GM19238 (cell line): Measurements from ENCODE around the gene CDC26.
"Not testable (repeated sequence)": the region's sequence is repeated elsewhere in the genome, so short reads cannot be mapped to it uniquely, and the experiment has no call there.

Experiments used
- DNase-seq: peaks from one replicate; pipeline ENCODE4 v3.0.0; 2011; ENCODE audit warnings: low spot score; ENCODE audit not compliant: insufficient read length

CDC26 gene

GRCh38 chr9:113293285-113293878 lies 18.0 kb upstream of the CDC26 start:
- DNase-seq: no peak

GRCh38 chr9:113290052-113290607 lies 14.8 kb upstream of the CDC26 start:
- DNase-seq: no peak

- no peak for DNase-seq
These were observed 13.7 kb upstream of the CDC26 start for GRCh38 chr9:113289091-113289490.

GRCh38 chr9:113281356-113281755 lies 6.0 kb upstream of the CDC26 start:
- DNase-seq: no peak

GRCh38 chr9:113278840-113279239 lies 3.5 kb upstream of the CDC26 start:
- DNase-seq: no peak

GRCh38 chr9:113274474-113275156 lies 757 bp downstream of the CDC26 start:
- DNase-seq: peak; percentile 30

GRCh38 chr9:113269871-113270270 lies 5.5 kb downstream of the CDC26 start:
- no peak for DNase-seq

GRCh38 chr9:113269355-113269754 lies 6.0 kb downstream of the CDC26 start:
- no peak for DNase-seq

- no peak for DNase-seq
These were observed 7.3 kb downstream of the CDC26 start for GRCh38 chr9:113267911-113268566.

GRCh38 chr9:113266174-113266573 lies 9.2 kb downstream of the CDC26 start:
- no peak for DNase-seq

GRCh38 chr9:113261917-113262671 lies 13.3 kb downstream of the CDC26 start:
- no peak for DNase-seq

- DNase-seq: no peak
These were observed 17.1 kb downstream of the CDC26 start for GRCh38 chr9:113258282-113258681.

GRCh38 chr9:113257863-113258262 lies 17.5 kb downstream of the CDC26 start:
- no peak for DNase-seq

GRCh38 chr9:113255438-113255837 lies 19.9 kb downstream of the CDC26 start:
- DNase-seq: no peak

- no peak for DNase-seq
These were observed 20.4 kb downstream of the CDC26 start for GRCh38 chr9:113254991-113255390.

- no peak for DNase-seq
These were observed 24.6 kb downstream of the CDC26 start for GRCh38 chr9:113250807-113251206.

GRCh38 chr9:113249661-113250060 lies 25.7 kb downstream of the CDC26 start:
- not testable (repeated sequence) for DNase-seq

- no peak for DNase-seq
These were observed 27.7 kb downstream of the CDC26 start for GRCh38 chr9:113247640-113248039.

- DNase-seq: no peak
These were observed 28.4 kb downstream of the CDC26 start for GRCh38 chr9:113246928-113247327.

GRCh38 chr9:113245894-113246293 lies 29.5 kb downstream of the CDC26 start:
- DNase-seq: no peak

- no peak for DNase-seq
These were observed 30.8 kb downstream of the CDC26 start for GRCh38 chr9:113244556-113244955.

- no peak for DNase-seq
These were observed 34.2 kb downstream of the CDC26 start for GRCh38 chr9:113241161-113241560.
